Adipocyte (in vitro differentiated cells): ENCODE measurements around the gene PUM2.
A peak's percentile ranks its signal among the peaks of the same experiment; 100 is the strongest.
"Not testable (repeated sequence)": the region's sequence is repeated elsewhere in the genome, so short reads cannot be mapped to it uniquely, and the experiment has no call there.

Experiments used
- DNase-seq: peaks from one replicate; pipeline ENCODE4 v3.0.0-alpha.2; 2015; ENCODE audit warnings: low read depth
- H3K27me3 ChIP-seq: replicated peaks from 2 replicates; pipeline ENCODE4 v1.7.0; 2013; ENCODE audit warnings: mild to moderate bottlenecking, low read length, moderate library complexity; ENCODE audit not compliant: control insufficient read depth, insufficient read depth
- H3K36me3 ChIP-seq: 2 replicates; pipeline ENCODE4 v1.7.0; 2013; ENCODE audit warnings: low read length, mild to moderate bottlenecking, moderate library complexity; ENCODE audit not compliant: control insufficient read depth, insufficient read depth, severe bottlenecking
- H3K4me1 ChIP-seq: 2 replicates; pipeline ENCODE4 v1.7.0; 2013; ENCODE audit warnings: mild to moderate bottlenecking, low read length, moderate library complexity; ENCODE audit not compliant: control insufficient read depth, insufficient read depth
- H3K4me3 ChIP-seq: 2 replicates; pipeline ENCODE4 v1.7.0; 2013; ENCODE audit warnings: mild to moderate bottlenecking, low read length, moderate library complexity
- H3K9ac ChIP-seq: 2 replicates; pipeline ENCODE4 v1.7.0; 2013; ENCODE audit warnings: mild to moderate bottlenecking, low read length, moderate library complexity
- H3K9me3 ChIP-seq: 2 replicates; pipeline ENCODE4 v1.7.0; 2013; ENCODE audit warnings: mild to moderate bottlenecking, low read length, moderate library complexity; ENCODE audit not compliant: control insufficient read depth

The PUM2 gene

GRCh38 chr2:20382965-20383810 lies 32.5 kb upstream of the PUM2 start:
- Histone ChIP-seq H3K4me3 (no peak overlapping the region), H3K36me3 (no peaks in the 10 kb centered on the region)
- peak; percentile 11 for DNase-seq

DNA sequence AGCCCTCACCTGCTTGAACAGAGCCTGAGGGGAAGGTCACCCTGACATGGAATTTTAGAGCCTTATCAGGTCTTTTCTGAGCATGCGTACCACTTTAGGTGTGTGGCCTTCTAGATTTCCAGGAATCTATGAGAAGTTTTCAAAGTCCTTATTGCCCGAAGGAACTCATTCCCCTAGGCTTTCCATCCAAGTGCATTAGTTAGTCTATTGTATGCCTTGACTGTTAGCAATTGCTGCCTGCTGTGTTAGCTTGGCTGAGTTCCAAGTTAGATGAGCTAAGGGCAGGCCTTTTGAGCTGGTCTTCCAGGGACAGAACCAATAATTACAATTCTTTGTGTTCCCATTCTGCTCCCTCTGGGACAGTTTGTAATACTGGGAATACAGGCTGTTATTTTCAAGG lies 30.8 kb upstream of the PUM2 start:
- H3K27me3 ChIP-seq = no peaks in the 10 kb centered on the region
- no peak overlapping the region for H3K4me3 ChIP-seq
- H3K9ac ChIP-seq = no peak overlapping the region
- no peaks in the 10 kb centered on the region for H3K36me3 ChIP-seq
- peak; percentile 57 for DNase-seq
- peaks cover 25% of the 10 kb centered on the region for H3K4me1 ChIP-seq
- H3K9me3 ChIP-seq = no peaks in the 10 kb centered on the region

More at GRCh38 chr2:20382965-20383810, 32.5 kb upstream of the PUM2 start:
- Histone ChIP-seq H3K9ac (no peak overlapping the region), H3K9me3 (no peaks in the 10 kb centered on the region), H3K4me1 (peaks cover 29% of the 10 kb centered on the region), H3K27me3 (no peaks in the 10 kb centered on the region)

DNA sequence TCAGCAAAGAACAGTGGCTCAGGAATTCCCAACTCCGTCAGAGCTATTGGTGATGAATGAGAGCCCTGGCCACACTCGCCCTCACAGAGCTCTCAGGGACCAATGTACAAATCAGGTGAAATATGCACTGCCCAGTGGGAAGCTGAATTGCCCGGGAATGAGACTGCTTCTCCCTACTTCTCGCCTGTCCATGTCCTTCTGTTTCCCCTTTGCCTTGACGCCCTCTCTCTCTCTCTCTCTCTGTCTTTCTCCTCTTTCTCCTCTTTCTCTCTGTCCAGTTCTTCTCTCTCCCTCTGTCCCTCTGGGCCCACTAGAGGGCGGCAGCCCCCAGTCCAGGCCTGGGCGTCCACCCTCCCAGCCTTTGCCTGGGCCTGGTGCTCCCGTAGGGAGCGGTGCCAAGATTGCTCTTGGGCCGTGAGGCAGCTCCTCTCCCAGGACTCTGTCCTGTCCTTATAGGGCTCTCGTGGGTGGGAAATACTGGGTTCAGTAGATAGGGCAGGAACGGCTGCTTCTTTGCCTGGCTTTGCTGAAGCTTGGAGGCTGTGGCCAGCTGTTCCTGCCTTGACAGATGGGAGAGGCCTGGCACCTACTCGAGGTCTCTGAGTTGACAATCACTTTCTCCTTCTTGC lies 28.4 kb upstream of the PUM2 start:
- Histone ChIP-seq H3K9ac (peak overlapping the region; percentile 33), H3K4me1 (peaks cover 20% of the 10 kb centered on the region), H3K9me3 (no peaks in the 10 kb centered on the region), H3K36me3 (no peaks in the 10 kb centered on the region), H3K4me3 (no peak overlapping the region), H3K27me3 (no peaks in the 10 kb centered on the region)
- peak; percentile 93 for DNase-seq

DNA sequence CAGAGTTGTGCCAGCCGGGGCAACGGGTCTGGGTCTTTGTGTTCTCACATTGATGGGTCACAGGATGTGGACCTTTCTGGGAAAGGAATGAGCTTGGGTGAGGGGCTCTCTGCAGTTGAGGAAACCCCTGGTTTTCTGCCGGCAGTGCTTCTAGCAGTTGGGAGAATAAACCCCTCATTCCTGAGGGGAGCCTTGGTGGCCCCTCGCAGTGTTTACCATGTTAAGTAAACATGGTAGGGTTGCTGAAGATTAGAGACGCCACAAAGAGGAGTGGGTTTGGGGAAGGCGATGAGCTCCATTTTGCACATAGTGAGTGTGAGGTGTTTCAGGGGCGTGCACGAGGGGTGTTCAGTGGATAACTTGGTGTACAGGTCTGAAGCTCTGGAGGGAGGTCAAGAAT lies 27.7 kb upstream of the PUM2 start:
- Histone ChIP-seq H3K4me1 (peaks cover 20% of the 10 kb centered on the region), H3K36me3 (no peaks in the 10 kb centered on the region), H3K27me3 (no peaks in the 10 kb centered on the region), H3K9me3 (no peaks in the 10 kb centered on the region), H3K4me3 (no peak overlapping the region), H3K9ac (no peak overlapping the region)
- no peak for DNase-seq

- H3K27me3 ChIP-seq = no peaks in the 10 kb centered on the region
- H3K9me3 ChIP-seq = no peaks in the 10 kb centered on the region
- H3K4me1 ChIP-seq = peaks cover 20% of the 10 kb centered on the region
- no peak overlapping the region for H3K9ac ChIP-seq
- no peaks in the 10 kb centered on the region for H3K36me3 ChIP-seq
- H3K4me3 ChIP-seq = no peak overlapping the region
- no peak for DNase-seq
Observed at GRCh38 chr2:20377741-20378140, 27.1 kb upstream of the PUM2 start.

GRCh38 chr2:20374982-20375381 lies 24.3 kb upstream of the PUM2 start:
- not testable (repeated sequence) for H3K9ac ChIP-seq, H3K27me3 ChIP-seq, H3K4me1 ChIP-seq, DNase-seq, H3K9me3 ChIP-seq, H3K4me3 ChIP-seq, H3K36me3 ChIP-seq

- no peak overlapping the region for H3K4me3 ChIP-seq
- no peak overlapping the region for H3K9ac ChIP-seq
- no peak for DNase-seq
- H3K9me3 ChIP-seq = no peaks in the 10 kb centered on the region
- H3K4me1 ChIP-seq = peaks cover 4% of the 10 kb centered on the region
- no peaks in the 10 kb centered on the region for H3K27me3 ChIP-seq
- no peaks in the 10 kb centered on the region for H3K36me3 ChIP-seq
Observed at GRCh38 chr2:20372896-20373640, 22.4 kb upstream of the PUM2 start.

DNA sequence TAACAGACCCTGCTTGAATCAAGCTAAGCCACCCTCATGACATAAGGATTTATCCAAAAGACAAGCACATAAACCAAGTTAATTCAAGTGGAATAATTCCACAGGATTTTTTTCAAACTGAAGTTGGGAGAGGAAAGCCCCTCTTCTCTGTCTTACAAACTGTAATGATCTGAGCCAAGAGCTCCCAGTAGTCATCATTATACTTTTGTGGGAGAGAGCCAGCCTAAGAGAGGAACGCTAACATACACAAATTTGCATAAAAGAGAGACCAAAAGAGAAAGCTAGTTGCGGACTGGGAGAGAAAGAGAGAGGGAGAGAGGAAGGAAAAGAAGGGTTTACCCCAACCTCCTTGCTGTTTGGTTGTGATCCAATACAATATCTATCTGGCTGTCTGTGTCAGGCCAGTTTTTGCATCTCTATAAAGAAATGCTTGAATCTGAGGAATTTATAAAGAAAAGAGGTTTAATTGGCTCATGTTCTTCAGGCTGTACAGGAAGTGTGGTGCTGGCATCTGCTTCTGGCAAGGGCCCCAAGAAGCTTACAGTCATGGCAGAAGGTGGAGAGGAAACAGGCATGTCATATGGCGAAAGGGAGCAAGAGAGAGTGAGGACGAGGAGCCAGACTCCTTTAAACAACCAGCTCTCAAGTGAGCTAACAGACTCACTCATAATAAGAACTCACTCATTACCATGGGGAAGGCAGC lies 20.8 kb upstream of the PUM2 start:
- H3K36me3 ChIP-seq = no peaks in the 10 kb centered on the region
- H3K27me3 ChIP-seq = no peaks in the 10 kb centered on the region
- DNase-seq = no peak

DNA sequence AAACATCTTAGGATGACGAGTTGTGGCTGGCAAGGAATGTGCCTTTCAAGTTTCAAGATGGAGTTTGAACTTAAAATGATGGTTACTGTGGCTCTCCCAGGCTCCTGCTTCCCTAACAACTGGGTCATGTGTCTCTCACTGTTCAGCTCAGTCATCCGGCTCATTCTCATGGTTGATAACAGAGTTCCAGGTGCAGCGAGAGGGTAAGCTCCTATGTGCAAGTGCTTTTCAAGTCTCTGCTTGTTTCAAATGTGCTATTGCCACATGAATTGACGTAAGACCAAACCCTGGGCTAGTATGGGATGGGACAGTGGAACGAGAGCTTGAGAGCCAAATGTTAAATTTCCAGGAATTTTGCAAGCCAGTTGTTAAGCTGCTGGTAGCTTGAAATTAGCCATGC lies 19.5 kb upstream of the PUM2 start:
- Histone ChIP-seq H3K9me3 (no peaks in the 10 kb centered on the region), H3K36me3 (no peaks in the 10 kb centered on the region), H3K4me3 (no peak overlapping the region), H3K9ac (no peak overlapping the region), H3K27me3 (no peaks in the 10 kb centered on the region), H3K4me1 (peaks cover 7% of the 10 kb centered on the region)
- no peak for DNase-seq

More for the DNA sequence above, 20.8 kb upstream of the PUM2 start:
- Histone ChIP-seq H3K4me3 (no peak overlapping the region), H3K9ac (no peak overlapping the region), H3K4me1 (peaks cover 4% of the 10 kb centered on the region), H3K9me3 (no peaks in the 10 kb centered on the region)

DNA sequence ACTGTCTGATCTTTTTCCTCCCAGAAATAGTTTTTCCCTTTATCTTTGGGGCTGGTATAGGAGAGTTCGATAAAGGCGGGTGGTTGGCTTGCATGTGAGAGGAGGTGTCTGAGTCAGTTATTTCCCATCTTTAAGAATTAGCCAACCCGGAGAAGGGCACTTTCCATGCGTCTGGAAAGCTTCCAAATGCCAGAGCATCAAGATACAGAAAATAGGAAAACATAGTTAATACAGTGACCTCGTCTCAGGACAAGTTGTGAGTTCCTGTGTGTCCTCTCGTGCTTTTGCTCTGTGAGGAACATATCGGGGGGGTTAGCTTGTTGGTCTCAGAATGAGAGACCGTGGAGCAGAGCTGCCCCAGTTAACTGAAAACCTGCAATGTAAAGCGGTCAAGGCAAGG lies 18.7 kb upstream of the PUM2 start:
- Histone ChIP-seq H3K9me3 (no peaks in the 10 kb centered on the region), H3K9ac (no peak overlapping the region), H3K4me1 (peaks cover 7% of the 10 kb centered on the region), H3K36me3 (no peaks in the 10 kb centered on the region), H3K4me3 (no peak overlapping the region), H3K27me3 (no peaks in the 10 kb centered on the region)
- DNase-seq = no peak

DNA sequence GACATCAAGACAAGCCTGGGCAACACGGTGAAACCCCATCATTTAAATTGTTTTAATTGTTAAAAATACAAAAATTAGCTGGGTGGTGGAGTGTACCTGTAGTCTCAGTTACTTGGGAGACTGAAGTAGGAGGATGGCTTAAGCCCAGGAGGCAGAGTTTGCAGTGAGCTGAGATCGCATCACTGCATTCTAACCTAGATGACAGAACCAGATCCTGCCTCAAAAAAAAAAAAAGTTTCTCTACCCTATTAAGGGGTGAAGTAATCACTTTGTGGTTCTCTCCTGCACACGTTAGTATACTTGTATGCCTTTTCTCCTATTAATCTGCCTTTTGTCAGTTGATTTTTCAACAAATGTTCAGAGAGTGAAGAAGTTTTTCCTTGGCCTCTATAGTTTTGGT lies 18.1 kb upstream of the PUM2 start:
- no peaks in the 10 kb centered on the region for H3K9me3 ChIP-seq
- H3K27me3 ChIP-seq = no peaks in the 10 kb centered on the region
- no peak overlapping the region for H3K4me3 ChIP-seq
- DNase-seq = no peak
- H3K4me1 ChIP-seq = peaks cover 7% of the 10 kb centered on the region
- H3K36me3 ChIP-seq = no peaks in the 10 kb centered on the region
- H3K9ac ChIP-seq = no peak overlapping the region
